Measurements from ENCODE around the gene ROBO1. TPM values are rescaled to one million over a fixed set of nuclear protein-coding genes. Genes with fewer than 3 reads are reported as not detected.

The ROBO1 gene
- total and polyA plus RNA-seq, 2 donors (not counting 3 experiments of a cell fraction or from before 2014, with no cell fraction given), result 5.9 to 14.2 TPM

GRCh38 chr3:79094654-79095053 is 673.1 kb downstream of the ROBO1 start:
- Histone ChIP-seq H3K9ac (replicated peaks; ENCODE audit: extremely low read depth, insufficient read depth, low read length) (no peak overlapping the region), H3K4me3 (replicated peaks in 1 of 3; ENCODE audit: insufficient read depth in 1 of 3, low read depth in 1 of 3, low read length in 3 of 3) (no peak overlapping the region), H3K9me3 (replicated peaks; ENCODE audit: control insufficient read depth, insufficient read depth, low read length) (no peaks in the 10 kb centered on the region), H3K27ac (ENCODE audit: insufficient read depth, low read depth, low read length) (no peak overlapping the region), H4K20me1 (replicated peaks; ENCODE audit: control insufficient read depth, extremely low read depth, insufficient read depth, low read length) (no peaks in the 10 kb centered on the region), H3K79me2 (ENCODE audit: control insufficient read depth, insufficient read depth, low read length) (no peaks in the 10 kb centered on the region), H3K9me1 (replicated peaks; ENCODE audit: control insufficient read depth, extremely low read depth, insufficient read depth, low read length) (no peaks in the 10 kb centered on the region), H3K36me3 (ENCODE audit: control insufficient read depth in 2 of 2, extremely low read depth in 1 of 2, insufficient read depth in 2 of 2, low read length in 2 of 2) (no peaks in the 10 kb centered on the region), H3K4me2 (ENCODE audit: insufficient read depth, low read length) (no peak overlapping the region), H3K4me1 (ENCODE audit: control insufficient read depth, extremely low read depth, insufficient read depth, low read length) (no peaks in the 10 kb centered on the region), H3K27me3 (ENCODE audit: control insufficient read depth in 2 of 2, insufficient read depth in 2 of 2, low read length in 2 of 2) (no peaks in the 10 kb centered on the region), H2AFZ (ENCODE audit: low read depth, low read length) (no peak overlapping the region)
- FAIRE-seq (no peak), DNase-seq (ENCODE audit: low read depth, low spot score) (no peak)
- TF ChIP-seq FOS (IDR thresholded peaks at IDR 0.05; ENCODE audit: borderline replicate concordance, insufficient read depth, low read length) (no peak), CTCF (IDR thresholded peaks at IDR 0.05; ENCODE audit: extremely low read depth in 1 of 2, insufficient read depth in 1 of 2, low read depth in 1 of 2, low read length in 2 of 2) (no peak), GATA2 (IDR thresholded peaks at IDR 0.05; ENCODE audit: insufficient read depth, insufficient read length, low read depth, low read length) (no peak), POLR2AphosphoS5 (IDR thresholded peaks at IDR 0.05; ENCODE audit: insufficient read depth, low read depth, low read length) (no peak), POLR2A (IDR thresholded peaks at IDR 0.05; ENCODE audit: low read depth, low read length) (no peak), MYC (IDR thresholded peaks at IDR 0.05; ENCODE audit: low read depth, low read length) (no peak), EZH2 (IDR thresholded peaks at IDR 0.05; ENCODE audit: borderline replicate concordance, low read depth, low read length, severe bottlenecking) (no peak), JUN (IDR thresholded peaks at IDR 0.05; ENCODE audit: borderline replicate concordance, insufficient read depth, insufficient read length, low read depth) (no peak), MAX (IDR thresholded peaks at IDR 0.05; ENCODE audit: insufficient read depth, insufficient read length) (no peak)
- CTCF ChIA-PET, result interaction anchor here (1.3 kb wide), 1 partner anchor 8 kb away, joined by 7 read pairs; no protein-coding TSS in a partner anchor
- intact Hi-C loops (cut with micrococcal nuclease), result no loop called here
- dilution Hi-C loops (cut with MboI; ENCODE audit: extremely low pct_ligation_motif_present, low sequenced_read_pairs), result no loop called here
- no TSS peak for BruUV-seq (replicated peaks)
- POLR2A ChIA-PET, result no interaction called here

All from endothelial cell of umbilical vein (primary cell).